22Rv1 (cell line): ENCODE data around the gene ADGRL3.
A peak's percentile ranks its signal among the peaks of the same experiment; 100 is the strongest.
"Not testable (repeated sequence)": the region's sequence is repeated elsewhere in the genome, so short reads cannot be mapped to it uniquely, and the experiment has no call there.

Experiments used
- H3K27ac ChIP-seq: fragments of 450-650 bp; 2 replicates; pipeline ENCODE4 v1.5.1; 2017
- ZFX ChIP-seq: fragments of 450-650 bp; IDR thresholded peaks from 2 replicates; pipeline ENCODE4 v1.6.1; 2017; ENCODE audit warnings: antibody characterized with exemption, borderline replicate concordance
- TF ChIP-seq, protein P1 (sequence below): fragments of 450-650 bp; IDR thresholded peaks from 2 replicates; pipeline ENCODE4 v1.5.1; 2017; ENCODE audit warnings: mild to moderate bottlenecking

The ADGRL3 gene

DNA sequence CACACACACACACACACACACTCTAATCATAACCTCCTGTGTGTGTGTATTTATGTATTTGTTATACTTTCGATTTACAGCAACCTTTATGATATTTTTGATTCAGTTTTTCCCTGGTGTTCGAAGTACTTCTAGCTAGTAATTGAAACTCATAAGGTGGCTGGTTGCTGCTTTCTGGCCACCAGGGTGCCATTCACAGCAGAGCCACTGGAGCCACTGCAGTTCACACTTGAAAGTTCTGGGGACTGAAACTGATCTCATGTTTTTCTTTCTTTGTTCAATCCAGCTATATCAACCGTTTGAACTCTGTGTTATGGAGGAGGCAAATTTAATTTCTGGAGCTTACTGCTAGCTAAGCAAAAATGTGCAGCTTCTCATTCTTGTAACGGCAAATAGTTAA is 419.4 kb downstream of the ADGRL3 start:
- TF ChIP-seq, protein P1, sequence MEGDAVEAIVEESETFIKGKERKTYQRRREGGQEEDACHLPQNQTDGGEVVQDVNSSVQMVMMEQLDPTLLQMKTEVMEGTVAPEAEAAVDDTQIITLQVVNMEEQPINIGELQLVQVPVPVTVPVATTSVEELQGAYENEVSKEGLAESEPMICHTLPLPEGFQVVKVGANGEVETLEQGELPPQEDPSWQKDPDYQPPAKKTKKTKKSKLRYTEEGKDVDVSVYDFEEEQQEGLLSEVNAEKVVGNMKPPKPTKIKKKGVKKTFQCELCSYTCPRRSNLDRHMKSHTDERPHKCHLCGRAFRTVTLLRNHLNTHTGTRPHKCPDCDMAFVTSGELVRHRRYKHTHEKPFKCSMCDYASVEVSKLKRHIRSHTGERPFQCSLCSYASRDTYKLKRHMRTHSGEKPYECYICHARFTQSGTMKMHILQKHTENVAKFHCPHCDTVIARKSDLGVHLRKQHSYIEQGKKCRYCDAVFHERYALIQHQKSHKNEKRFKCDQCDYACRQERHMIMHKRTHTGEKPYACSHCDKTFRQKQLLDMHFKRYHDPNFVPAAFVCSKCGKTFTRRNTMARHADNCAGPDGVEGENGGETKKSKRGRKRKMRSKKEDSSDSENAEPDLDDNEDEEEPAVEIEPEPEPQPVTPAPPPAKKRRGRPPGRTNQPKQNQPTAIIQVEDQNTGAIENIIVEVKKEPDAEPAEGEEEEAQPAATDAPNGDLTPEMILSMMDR, result peak; percentile 25; the same call in 1 of the 2 replicates
- TF ChIP-seq ZFX, result no peak
- no peak overlapping the region for H3K27ac ChIP-seq

DNA sequence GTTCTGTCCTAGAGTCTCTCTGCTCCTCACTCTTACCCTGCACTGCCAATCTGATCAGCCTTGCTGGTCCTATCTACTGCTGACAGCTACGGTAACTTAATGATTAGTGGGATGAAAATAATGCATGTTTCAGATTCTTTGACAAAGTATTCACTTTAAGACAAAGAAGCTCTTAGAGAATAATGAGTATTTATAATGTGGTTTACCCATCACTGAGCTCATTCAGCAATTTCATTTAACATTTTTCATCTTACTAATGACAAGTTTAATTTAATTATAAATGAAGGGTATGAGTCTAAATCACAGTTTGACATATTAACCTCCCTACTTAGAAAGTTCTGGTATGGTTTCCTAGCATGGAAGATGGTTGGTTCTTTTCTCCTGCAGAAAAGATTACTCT is 428.2 kb downstream of the ADGRL3 start:
- TF ChIP-seq ZFX, result no peak
- TF ChIP-seq, protein P1, result no peak
- H3K27ac ChIP-seq, result no peak overlapping the region

DNA sequence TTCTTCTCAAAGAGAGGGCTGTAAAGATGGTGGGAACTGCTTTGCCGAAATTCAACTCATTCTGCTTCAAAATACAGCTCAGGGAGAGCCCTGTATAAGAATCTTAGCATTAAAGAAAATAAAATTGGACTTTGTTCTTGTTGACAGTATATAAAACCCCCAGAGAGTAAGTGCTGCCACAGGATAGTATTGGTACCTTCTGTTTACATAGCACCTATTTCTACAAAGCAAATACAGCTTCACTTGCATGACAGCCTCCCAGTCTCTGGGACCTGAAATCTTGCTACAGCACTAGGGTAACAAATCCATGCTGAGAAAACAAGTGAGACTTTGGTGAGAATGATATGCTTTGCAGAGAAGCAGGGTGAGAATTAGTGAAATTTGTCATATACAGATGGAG is 428.6 kb downstream of the ADGRL3 start:
- TF ChIP-seq, protein P1, result no peak
- no peak for TF ChIP-seq ZFX
- no peak overlapping the region for H3K27ac ChIP-seq

DNA sequence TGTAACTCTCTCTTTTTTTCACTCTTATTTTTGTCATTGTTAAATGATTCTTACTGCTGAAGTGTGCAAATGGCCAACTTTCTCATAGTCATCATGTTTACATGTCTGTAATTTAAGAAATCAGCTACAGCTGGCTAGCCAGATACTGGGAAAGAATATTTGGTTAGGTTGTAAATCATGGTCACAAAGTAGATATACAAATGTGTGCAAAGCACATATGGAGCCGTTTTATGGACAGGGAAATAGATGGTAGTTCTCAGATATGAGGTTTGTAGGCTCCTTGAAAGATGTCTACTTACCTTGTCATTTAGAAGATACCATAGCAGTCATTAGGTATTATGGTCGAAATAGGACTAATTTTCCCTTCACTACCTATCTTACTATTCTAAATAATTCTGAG is 430.4 kb downstream of the ADGRL3 start:
- TF ChIP-seq, protein P1, result no peak
- no peak for TF ChIP-seq ZFX
- no peak overlapping the region for H3K27ac ChIP-seq

DNA sequence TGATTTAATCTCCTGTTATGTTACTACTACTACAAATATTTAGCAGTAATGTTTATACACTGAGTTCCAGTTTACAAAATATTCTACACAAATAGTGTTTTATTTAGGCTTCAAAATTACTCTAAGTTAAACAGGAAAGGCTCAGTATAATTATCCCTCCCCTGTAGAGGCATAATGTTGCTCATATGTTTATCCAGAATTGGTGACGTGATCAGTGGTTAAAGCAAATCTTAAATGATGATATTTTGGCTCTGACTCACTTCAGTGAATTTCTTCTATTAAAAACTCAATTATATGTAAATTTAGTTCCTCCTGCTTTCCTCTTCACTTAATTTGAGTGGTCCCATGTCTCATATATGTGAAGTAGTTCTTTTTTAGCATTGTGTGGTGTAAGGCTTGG is 438.5 kb downstream of the ADGRL3 start:
- H3K27ac ChIP-seq, result no peak overlapping the region
- TF ChIP-seq, protein P1, result no peak
- TF ChIP-seq ZFX, result no peak

DNA sequence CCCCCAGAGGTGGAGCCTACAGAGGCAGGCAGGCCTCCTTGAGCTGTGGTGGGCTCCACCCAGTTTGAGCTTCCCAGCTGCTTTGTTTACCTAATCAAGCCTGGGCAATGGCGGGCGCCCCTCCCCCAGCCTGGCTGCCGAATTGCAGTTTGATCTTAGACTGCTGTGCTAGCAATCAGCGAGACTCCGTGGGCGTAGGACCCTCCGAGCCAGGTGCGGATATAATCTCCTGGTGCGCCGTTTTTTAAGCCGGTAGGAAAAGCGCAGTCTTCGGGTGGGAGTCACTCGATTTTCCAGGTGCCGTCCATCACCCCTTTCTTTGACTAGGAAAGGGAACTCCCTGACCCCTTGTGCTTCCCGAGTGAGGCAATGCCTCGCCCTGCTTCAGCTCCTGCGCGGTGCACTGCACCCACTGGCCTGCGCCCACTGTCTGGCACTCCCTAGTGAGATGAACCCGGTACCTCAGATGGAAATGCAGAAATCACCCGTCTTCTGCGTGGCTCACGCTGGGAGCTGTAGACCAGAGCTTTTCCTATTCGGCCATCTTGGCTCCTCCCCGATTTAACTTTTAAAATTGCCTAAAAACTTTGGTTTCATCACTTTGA is 446.7 kb downstream of the ADGRL3 start:
- not testable (repeated sequence) for H3K27ac ChIP-seq

DNA sequence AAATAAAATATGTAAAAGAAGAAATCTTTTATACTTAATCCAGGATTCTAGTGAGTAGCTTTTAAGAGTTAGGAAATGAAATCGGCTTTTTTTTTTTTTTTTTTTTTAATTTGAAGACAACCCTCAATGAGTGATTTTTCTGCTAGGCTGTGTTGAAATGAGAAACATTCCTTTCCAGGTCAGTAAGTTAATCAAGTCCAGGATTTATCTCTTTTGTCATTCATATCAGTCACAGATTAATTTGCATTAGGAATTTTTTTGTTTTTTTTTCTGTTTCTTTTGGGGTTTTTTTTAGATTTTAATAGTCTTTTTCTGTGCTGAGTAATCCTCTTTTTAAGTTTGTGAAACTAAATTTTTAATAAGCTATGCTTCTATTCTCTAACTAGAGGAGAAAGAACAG is 448.1 kb downstream of the ADGRL3 start:
- no peak overlapping the region for H3K27ac ChIP-seq
- no peak for TF ChIP-seq ZFX
- TF ChIP-seq, protein P1, result no peak

DNA sequence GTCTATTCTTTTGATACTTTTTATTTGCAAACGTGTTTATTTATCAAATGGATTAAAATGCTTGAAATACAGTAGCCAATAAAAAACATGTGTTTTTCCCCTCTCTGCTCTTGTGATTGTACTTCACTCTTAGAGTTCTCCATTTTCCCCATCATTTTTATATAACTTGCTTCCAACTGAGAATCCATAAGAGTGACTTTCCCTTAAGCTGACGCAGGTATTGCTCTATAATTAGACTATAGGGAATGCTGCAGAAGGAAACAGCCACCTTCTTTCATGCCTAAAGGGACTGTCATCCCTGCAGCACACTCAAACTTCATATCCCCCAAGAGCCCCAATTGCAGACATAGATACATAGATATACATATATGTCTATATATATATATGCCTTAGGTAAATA is 456.9 kb downstream of the ADGRL3 start:
- TF ChIP-seq, protein P1, result no peak
- TF ChIP-seq ZFX, result no peak

More for the DNA sequence above, 456.9 kb downstream of the ADGRL3 start:
- no peak overlapping the region for H3K27ac ChIP-seq
